ENCODE measurements around the gene CHST13.

Gene CHST13

GRCh38 chr3:126484148-126484547 lies 39.8 kb upstream of the CHST13 start:
- no peaks in the 10 kb centered on the region for H3K36me3 Mint-ChIP-seq (ENCODE audit: low read depth)
- no peaks in the 10 kb centered on the region for H3K9me3 Mint-ChIP-seq
- H3K27ac Mint-ChIP-seq: no peak overlapping the region
- H3K4me3 Mint-ChIP-seq: no peak overlapping the region
- H3K27me3 Mint-ChIP-seq: no peaks in the 10 kb centered on the region
- DNase-seq (no peak), ATAC-seq (no peak)
- H3K4me1 Mint-ChIP-seq: peaks cover 11% of the 10 kb centered on the region

- no peak for ATAC-seq
- DNase-seq: no peak
- Mint-ChIP-seq H3K4me3 (no peak overlapping the region), H3K27ac (no peak overlapping the region), H3K4me1 (peaks cover 11% of the 10 kb centered on the region), H3K36me3 (ENCODE audit: low read depth) (no peaks in the 10 kb centered on the region), H3K9me3 (no peaks in the 10 kb centered on the region), H3K27me3 (no peaks in the 10 kb centered on the region)
Observed at GRCh38 chr3:126484662-126485061, 39.3 kb upstream of the CHST13 start.

DNA sequence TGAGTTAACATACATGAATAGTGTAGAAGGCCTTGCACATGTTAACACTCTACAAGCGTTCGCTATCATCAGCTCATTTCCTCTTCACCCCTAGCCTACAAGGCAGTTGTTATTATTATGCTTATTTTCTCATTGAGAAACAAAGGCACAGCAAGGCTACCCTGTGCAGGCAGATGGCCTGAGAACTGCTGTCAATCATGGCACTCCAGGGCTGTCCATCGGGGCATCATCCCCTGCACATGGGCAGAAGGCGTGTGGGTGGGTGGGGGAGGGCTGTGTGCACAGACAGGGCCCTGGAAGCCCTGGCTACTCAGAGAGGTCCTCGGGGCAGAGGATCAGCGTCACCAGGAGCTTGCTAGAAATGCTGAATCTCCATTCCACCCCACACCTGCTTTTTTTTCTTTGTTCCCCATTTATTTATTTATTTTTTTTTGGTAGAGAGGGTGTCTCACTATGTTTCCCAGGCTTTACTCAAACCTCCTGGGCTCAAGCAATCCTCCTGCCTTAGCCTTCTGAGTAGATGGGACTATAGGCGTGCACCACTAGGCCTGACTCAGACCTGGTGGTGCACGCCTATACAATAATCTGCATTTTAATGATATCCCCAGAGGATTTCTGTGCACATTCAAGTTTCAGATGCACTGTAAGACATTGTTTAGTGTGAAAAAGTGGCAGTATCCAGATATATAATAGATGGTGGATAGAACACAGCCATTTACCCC lies 38.6 kb upstream of the CHST13 start:
- Mint-ChIP-seq H3K4me1 (peaks cover 11% of the 10 kb centered on the region), H3K27me3 (no peaks in the 10 kb centered on the region), H3K36me3 (ENCODE audit: low read depth) (no peaks in the 10 kb centered on the region)

GRCh38 chr3:126485956-126486355 lies 38.0 kb upstream of the CHST13 start:
- Mint-ChIP-seq H3K36me3 (ENCODE audit: low read depth) (no peaks in the 10 kb centered on the region), H3K9me3 (no peaks in the 10 kb centered on the region), H3K4me1 (peaks cover 11% of the 10 kb centered on the region), H3K27ac (no peak overlapping the region), H3K27me3 (no peaks in the 10 kb centered on the region), H3K4me3 (no peak overlapping the region)
- ATAC-seq (no peak), DNase-seq (no peak)

More for the DNA sequence above, 38.6 kb upstream of the CHST13 start:
- Mint-ChIP-seq H3K4me3 (no peak overlapping the region), H3K9me3 (no peaks in the 10 kb centered on the region), H3K27ac (no peak overlapping the region)
- no peak for ATAC-seq
- DNase-seq: no peak

- no peaks in the 10 kb centered on the region for H3K36me3 Mint-ChIP-seq (ENCODE audit: low read depth)
- DNase-seq: no peak
- H3K27me3 Mint-ChIP-seq: no peaks in the 10 kb centered on the region
- no peak overlapping the region for H3K27ac Mint-ChIP-seq
- H3K4me1 Mint-ChIP-seq: peaks cover 11% of the 10 kb centered on the region
- no peaks in the 10 kb centered on the region for H3K9me3 Mint-ChIP-seq
- H3K4me3 Mint-ChIP-seq: no peak overlapping the region
- no peak for ATAC-seq
Observed at GRCh38 chr3:126486360-126486847, 37.6 kb upstream of the CHST13 start.

DNA sequence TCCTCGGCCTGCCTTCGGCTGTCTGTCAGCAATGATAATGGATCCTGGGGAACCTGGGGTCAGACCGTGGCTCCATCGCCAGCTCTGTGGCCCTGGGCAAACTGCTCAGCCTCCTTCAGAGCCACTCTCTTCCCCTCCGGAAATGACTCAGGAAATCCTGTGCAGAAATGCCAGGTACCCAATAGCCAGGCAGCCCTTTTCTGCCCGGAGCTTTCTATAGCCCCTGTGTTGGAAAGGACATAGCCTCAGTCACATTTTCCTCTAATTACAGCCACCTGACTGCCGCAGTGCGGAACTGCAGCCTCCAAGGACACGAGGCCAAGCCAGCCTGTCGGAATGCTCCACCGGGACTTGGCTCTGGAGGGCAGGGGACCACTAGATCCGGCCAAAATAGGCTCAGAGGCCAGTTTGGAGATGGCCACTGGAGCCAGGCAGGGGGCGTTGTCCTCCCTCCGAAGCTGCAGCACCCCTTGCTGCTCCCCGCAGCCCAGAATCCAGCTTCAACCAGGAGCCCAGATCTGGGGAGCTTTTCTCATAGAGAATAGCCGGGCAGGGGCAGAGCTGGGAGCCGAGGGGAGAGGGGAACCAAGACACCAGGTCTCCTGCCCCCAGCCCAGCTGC lies 36.7 kb upstream of the CHST13 start:
- H3K9me3 Mint-ChIP-seq: no peaks in the 10 kb centered on the region
- peak; percentile 21 for DNase-seq
- no peaks in the 10 kb centered on the region for H3K36me3 Mint-ChIP-seq (ENCODE audit: low read depth)
- no peaks in the 10 kb centered on the region for H3K27me3 Mint-ChIP-seq
- peaks cover 11% of the 10 kb centered on the region for H3K4me1 Mint-ChIP-seq
- H3K4me3 Mint-ChIP-seq: no peak overlapping the region
- peak; percentile 87 for ATAC-seq
- peak overlapping the region; percentile 76 for H3K27ac Mint-ChIP-seq

DNA sequence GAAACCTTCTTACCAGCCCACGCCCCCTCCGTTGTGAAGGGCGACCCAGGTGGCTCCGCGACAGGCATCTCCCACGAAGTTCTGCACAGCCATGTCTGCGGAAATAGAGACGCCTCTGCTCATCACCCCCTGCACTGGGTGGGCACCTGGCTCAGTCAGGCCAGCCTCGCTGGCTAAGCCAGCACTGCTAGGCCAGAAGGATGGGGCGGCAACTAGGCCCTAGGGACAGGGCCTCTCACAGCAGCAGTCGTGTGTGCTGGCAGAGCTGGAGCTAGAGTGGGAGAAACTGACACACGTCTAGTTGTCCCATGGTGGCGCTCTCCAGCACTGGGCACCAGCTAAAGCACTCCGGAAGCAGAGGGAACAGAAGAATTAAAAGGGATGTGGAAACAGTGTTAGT lies 35.8 kb upstream of the CHST13 start:
- Mint-ChIP-seq H3K4me3 (no peak overlapping the region), H3K9me3 (no peaks in the 10 kb centered on the region), H3K27me3 (no peaks in the 10 kb centered on the region), H3K27ac (no peak overlapping the region), H3K36me3 (ENCODE audit: low read depth) (no peaks in the 10 kb centered on the region), H3K4me1 (peaks cover 11% of the 10 kb centered on the region)
- ATAC-seq: no peak
- no peak for DNase-seq

DNA sequence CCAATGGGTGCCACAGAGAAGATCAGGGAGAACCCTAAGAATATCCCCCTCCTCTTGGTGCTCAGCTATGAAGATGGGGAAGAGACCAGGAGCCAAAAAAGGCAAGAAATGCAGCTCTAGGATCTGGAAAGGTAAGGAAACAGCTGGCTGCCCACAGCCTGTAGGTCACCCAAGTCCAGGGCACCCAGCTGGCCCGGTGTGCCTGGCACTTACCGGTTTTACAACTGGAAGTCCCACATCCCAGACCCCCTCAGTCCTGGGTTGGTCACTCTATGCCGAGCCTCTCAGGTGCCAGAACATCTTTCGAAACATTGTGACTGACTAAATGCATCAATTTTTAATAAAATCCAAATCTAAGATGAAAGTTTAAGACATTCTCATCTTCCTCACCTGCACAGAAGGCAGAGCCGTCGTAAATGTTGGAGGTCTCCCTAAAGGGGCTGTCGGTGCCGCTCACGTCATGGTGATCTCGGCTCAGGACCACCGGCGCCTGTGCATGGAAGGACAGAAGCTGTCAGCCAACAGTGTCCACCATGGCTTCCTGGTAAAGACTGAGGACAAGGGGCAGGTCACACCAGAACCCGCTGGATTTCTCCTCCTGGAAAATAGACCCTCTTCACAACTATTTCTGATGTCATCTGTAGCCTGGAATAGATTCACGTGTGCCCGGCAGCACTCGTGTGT lies 34.9 kb upstream of the CHST13 start:
- H3K27ac Mint-ChIP-seq: no peak overlapping the region
- ATAC-seq (no peak), DNase-seq (no peak)
- H3K36me3 Mint-ChIP-seq (ENCODE audit: low read depth): no peaks in the 10 kb centered on the region
- no peaks in the 10 kb centered on the region for H3K9me3 Mint-ChIP-seq
- H3K4me3 Mint-ChIP-seq: no peak overlapping the region
- H3K4me1 Mint-ChIP-seq: peaks cover 11% of the 10 kb centered on the region
- no peaks in the 10 kb centered on the region for H3K27me3 Mint-ChIP-seq

DNA sequence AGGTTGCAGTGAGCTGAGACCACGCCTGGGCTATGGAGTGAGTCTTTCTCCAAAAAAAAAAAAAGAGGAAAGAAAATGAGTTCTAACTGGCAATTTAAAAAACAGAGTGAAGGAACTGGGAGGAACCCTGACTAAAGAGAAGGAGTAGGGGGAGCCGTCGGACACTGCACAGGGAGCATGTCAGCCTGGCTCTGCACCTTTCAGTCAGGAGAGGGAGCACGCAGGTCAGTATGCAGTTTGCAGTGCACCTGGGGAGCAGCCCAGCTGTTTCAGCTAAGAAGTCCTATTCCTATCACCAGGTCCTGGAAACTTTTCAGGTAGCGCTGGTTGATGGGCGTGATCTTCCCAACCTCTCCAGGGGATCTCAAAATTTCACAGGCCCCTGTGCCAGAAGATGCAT lies 33.3 kb upstream of the CHST13 start:
- H3K9me3 Mint-ChIP-seq: no peaks in the 10 kb centered on the region
- no peaks in the 10 kb centered on the region for H3K27me3 Mint-ChIP-seq
- no peak overlapping the region for H3K27ac Mint-ChIP-seq
- no peaks in the 10 kb centered on the region for H3K36me3 Mint-ChIP-seq (ENCODE audit: low read depth)
- H3K4me3 Mint-ChIP-seq: no peak overlapping the region
- ATAC-seq: no peak
- peaks cover 11% of the 10 kb centered on the region for H3K4me1 Mint-ChIP-seq
- no peak for DNase-seq

DNA sequence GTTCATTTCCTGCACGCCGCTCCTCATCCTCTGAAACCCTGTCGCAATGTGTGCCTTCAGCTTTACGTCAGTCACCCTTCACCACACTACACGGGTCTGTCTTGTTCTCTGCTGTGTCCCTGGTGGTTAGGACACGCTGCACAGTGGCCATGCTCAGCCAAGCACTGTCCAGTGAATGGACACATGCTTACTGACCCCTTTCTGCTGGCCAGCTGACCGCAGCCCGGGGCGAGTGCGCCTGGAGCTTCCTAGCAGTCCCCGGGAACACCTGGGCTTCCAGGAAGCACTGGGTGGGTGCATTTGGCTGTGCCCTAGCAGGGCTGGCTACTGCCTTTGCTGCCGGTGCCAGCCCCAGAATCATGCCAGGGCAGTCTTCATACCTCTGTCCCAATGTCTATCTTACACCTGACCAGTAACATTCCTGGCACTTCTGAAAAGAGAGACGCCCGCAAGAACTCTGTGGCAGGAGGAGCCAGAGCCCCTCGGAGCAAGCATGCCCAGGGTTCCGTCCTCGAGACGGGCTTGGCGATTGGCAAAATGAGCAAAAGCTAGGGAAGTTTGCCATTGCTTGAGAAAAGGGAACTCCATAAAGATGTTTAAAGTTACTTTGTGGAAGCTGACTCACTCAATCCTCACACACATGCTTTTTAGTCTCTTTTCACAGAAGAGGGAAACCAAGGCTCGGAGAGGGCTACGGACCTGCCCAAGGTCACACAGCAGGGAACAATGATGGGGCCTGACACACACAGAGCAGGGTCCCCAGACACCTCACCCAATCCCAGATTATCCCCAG lies 32.5 kb upstream of the CHST13 start:
- Mint-ChIP-seq H3K27ac (no peak overlapping the region), H3K9me3 (no peaks in the 10 kb centered on the region), H3K4me3 (no peak overlapping the region), H3K36me3 (ENCODE audit: low read depth) (no peaks in the 10 kb centered on the region), H3K27me3 (no peaks in the 10 kb centered on the region), H3K4me1 (peaks cover 9% of the 10 kb centered on the region)
- DNase-seq: no peak
- no peak for ATAC-seq

DNA sequence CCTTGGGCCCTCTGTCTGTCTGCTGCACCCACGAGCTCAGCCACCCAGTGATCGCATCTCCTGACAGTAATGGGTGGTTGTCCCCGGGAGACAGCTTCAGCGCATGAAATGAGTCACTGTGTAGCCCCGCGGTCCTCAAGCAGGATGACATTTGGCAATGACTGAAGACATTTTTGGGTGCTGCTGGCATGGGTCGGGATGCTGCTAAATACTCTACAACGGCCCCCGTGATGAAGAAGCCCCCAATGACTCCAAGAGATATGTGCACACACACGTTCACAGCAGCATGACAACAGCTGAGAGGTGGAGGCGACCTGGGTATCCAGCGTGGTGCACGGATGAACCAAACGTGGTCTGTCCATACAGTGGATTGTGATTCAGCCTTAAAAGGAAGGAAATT lies 30.9 kb upstream of the CHST13 start:
- ATAC-seq: no peak

GRCh38 chr3:126493739-126494138 lies 30.2 kb upstream of the CHST13 start:
- H3K4me3 Mint-ChIP-seq: no peak overlapping the region
- H3K27ac Mint-ChIP-seq: no peak overlapping the region

More for the DNA sequence above, 30.9 kb upstream of the CHST13 start:
- no peaks in the 10 kb centered on the region for H3K9me3 Mint-ChIP-seq
- H3K27me3 Mint-ChIP-seq: no peaks in the 10 kb centered on the region
- no peak overlapping the region for H3K4me3 Mint-ChIP-seq
- no peak for DNase-seq
- H3K36me3 Mint-ChIP-seq (ENCODE audit: low read depth): no peaks in the 10 kb centered on the region
- H3K27ac Mint-ChIP-seq: no peak overlapping the region
- H3K4me1 Mint-ChIP-seq: no peaks in the 10 kb centered on the region

DNA sequence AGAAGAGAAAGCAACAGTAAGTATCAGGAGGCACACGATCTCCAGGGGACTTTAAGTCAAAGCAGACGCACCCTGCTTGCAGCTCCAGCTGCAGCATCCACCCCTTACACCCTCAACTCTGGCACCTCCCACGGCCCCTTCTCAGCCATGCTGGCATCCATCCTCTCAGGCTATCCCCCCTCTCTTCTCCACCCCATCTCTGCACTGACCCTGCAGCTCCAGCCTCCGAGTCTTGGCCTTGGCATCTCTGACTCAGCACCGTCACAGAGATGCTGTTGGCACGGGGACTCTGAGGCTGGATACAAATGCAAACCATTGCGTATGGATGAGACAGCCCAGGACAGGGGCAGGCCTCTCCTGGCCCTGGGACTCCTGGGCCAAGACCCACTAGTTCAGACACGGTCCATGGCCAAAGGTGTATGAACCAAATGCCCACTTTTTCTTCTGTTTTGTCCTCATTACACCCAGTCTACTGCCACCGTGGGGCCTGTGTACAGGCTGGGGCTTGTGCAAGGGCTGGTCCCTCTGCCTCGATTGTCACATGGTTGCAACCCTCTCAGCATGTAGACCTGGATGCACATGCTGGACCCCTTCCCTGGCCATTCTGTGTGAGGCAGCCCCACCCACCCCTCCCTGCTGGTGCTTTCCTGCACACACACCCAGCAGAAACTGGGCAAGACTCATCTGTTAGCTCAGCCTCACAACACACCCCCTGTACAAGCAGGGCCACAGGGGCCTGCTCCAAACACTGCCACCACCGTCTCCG lies 29.6 kb upstream of the CHST13 start:
- no peak for DNase-seq
- H3K4me3 Mint-ChIP-seq: no peak overlapping the region
- H3K4me1 Mint-ChIP-seq: no peaks in the 10 kb centered on the region
- H3K9me3 Mint-ChIP-seq: no peaks in the 10 kb centered on the region
- H3K36me3 Mint-ChIP-seq (ENCODE audit: low read depth): no peaks in the 10 kb centered on the region
- no peak overlapping the region for H3K27ac Mint-ChIP-seq
- H3K27me3 Mint-ChIP-seq: no peaks in the 10 kb centered on the region
- peak; percentile 9 for ATAC-seq

More at GRCh38 chr3:126493739-126494138, 30.2 kb upstream of the CHST13 start:
- DNase-seq (no peak), ATAC-seq (no peak)
- Mint-ChIP-seq H3K36me3 (ENCODE audit: low read depth) (no peaks in the 10 kb centered on the region), H3K27me3 (no peaks in the 10 kb centered on the region), H3K4me1 (no peaks in the 10 kb centered on the region), H3K9me3 (no peaks in the 10 kb centered on the region)

GRCh38 chr3:126494970-126495230 lies 29.1 kb upstream of the CHST13 start:
- Mint-ChIP-seq H3K4me1 (no peaks in the 10 kb centered on the region), H3K9me3 (no peaks in the 10 kb centered on the region), H3K27me3 (no peaks in the 10 kb centered on the region), H3K27ac (no peak overlapping the region), H3K36me3 (ENCODE audit: low read depth) (no peaks in the 10 kb centered on the region), H3K4me3 (no peak overlapping the region)
- ATAC-seq (no peak), DNase-seq (no peak)
